OCI-LY1 (cell line): ENCODE measurements around the gene SRD5A3.

Experiments
- EZH2 ChIP-seq: fragments of 200-600 bp; sonication (generic), shearing (Covaris generic); IDR thresholded peaks from 2 replicates; pipeline ENCODE4 v1.8.0; 2017; ENCODE audit warnings: borderline replicate concordance, mixed run types, mild to moderate bottlenecking, antibody characterized with exemption, low read length, moderate library complexity, mixed read lengths
- TF ChIP-seq, protein P1 (sequence below): fragments of 200-600 bp; sonication (generic), shearing (Covaris generic); IDR thresholded peaks from 2 replicates; pipeline ENCODE4 v1.5.1; 2017; ENCODE audit warnings: mild to moderate bottlenecking, antibody characterized with exemption, low read length, moderate library complexity, mixed read lengths

DNA sequence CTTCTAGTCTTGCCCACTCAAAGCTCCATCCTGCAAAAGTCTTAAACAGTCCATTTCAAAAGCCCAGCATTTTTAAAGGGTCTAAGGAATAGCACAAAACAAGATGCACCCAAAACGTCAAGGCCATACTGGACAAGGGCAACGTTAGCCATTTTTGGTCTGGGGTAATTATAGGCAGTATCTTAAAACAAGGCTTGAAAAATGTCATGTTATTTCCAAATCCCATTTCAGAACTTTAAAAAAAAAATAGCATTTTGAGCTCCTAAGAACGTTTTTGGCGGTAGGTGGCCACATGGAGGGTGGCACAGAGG is 49.1 kb downstream of the SRD5A3 start:
- TF ChIP-seq, protein P1, sequence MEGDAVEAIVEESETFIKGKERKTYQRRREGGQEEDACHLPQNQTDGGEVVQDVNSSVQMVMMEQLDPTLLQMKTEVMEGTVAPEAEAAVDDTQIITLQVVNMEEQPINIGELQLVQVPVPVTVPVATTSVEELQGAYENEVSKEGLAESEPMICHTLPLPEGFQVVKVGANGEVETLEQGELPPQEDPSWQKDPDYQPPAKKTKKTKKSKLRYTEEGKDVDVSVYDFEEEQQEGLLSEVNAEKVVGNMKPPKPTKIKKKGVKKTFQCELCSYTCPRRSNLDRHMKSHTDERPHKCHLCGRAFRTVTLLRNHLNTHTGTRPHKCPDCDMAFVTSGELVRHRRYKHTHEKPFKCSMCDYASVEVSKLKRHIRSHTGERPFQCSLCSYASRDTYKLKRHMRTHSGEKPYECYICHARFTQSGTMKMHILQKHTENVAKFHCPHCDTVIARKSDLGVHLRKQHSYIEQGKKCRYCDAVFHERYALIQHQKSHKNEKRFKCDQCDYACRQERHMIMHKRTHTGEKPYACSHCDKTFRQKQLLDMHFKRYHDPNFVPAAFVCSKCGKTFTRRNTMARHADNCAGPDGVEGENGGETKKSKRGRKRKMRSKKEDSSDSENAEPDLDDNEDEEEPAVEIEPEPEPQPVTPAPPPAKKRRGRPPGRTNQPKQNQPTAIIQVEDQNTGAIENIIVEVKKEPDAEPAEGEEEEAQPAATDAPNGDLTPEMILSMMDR = no peak
- TF ChIP-seq EZH2 = no peak
